Hematopoietic multipotent progenitor cell treated with erythropoietin and hydrocortisone succinate and interleukin-3 and kit ligand, for 8 days (in vitro differentiated cells): ENCODE measurements around the gene BRMS1L.
A peak's percentile ranks its signal among the peaks of the same experiment; 100 is the strongest.
"Not testable (repeated sequence)": the region's sequence is repeated elsewhere in the genome, so short reads cannot be mapped to it uniquely, and the experiment has no call there.

ENCODE experiments used
- DNase-seq: peaks from one replicate; pipeline ENCODE4 v3.0.0-alpha.2; 2015

BRMS1L gene

DNA sequence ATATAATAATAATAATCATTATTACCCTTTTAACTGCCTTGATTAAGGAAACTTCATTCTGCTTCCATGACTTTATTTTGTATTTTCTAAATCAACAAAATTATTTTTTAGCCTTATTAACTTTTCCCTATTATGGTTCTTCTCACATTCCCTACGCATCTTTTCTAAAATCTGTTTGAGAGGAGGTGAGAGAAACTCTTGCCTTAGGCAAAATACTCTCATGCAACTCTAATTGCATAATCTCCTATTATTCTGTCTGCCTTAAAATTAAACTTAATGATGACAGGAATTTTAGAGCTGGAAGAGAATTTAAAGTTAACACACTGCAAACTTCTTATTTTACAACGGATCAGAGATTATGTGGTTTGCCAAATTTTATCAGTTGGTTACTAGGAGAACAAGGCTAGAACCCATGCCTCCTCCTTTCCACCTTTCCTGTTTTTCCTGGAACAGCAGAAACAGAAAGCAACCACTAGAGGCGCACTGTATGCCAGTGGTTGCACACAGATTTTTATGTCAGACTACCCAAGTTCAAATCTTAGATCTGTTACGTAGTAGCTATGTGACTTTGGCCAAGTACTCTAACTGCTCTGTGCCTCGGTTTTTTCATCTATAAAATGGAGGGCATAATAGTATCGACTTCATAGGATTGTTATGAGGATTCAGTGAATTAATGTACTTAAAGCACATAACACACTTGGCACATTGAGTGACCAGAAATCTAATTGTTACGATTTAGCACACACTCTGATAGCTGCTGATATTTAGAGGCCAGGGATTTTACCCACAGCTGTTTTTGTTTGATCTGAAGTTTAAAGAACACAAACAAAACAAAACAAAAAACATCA is 4.3 kb upstream of the BRMS1L start:
- DNase-seq, result peak; percentile 56

DNA sequence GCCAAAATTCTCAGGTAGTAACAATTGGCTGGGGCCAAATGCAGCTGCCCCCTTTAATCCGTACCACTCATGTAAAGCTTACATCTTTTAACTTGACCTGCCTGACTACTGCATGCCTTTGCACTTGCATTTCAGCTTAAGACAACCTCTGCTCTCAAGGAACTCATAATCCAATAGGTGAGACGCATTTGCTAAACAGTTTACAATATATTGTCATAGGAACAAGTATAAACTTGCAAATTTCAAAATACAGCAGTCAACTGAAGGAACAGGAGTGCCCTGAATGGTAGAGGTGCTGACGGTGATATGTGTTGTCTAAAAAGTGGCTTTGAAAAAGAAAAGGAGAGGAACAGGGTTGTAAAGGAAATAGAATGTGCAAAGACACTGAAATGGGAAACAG is 3.6 kb upstream of the BRMS1L start:
- DNase-seq, result no peak

DNA sequence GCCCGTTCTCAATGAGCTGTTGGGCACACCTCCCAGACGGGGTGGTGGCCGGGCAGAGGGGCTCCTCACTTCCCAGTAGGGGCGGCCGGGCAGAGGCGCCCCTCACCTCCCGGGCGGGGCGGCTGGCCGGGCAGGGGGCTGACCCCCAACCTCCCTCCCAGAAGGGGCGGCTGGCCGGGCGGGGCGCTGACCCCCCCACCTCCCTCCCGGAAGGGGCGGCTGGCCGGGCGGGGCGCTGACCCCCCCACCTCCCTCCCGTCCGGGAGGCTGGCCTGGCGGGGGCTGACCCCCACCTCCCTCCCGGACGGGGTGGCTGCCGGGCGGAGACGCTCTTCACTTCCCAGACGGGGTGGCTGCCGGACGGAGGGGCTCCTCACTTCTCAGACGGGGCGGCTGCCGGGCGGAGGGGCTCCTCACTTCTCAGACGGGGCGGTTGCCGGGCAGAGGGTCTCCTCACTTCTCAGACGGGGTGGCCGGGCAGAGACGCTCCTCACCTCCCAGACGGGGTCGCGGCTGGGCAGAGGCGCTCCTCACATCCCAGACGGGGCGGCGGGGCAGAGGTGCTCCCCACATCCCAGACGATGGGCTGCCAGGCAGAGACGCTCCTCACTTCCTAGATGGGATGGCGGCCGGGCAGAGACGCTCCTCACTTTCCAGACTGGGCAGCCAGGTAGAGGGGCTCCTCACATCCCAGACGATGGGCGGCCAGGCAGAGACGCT is 1.5 kb upstream of the BRMS1L start:
- DNase-seq, result not testable (repeated sequence)

DNA sequence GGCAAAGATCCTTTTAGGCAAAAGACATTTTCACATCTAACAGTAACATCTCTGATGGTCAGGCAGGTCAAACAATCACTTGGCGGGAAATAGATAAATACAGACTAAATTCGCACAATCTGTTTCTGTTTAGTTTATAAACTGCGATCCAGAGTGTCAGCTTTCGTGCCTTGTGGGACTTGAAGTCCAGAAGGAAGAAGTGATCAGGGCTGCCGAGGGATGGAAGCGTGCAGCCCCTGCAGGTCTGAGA is 245 bp upstream of the BRMS1L start:
- DNase-seq, result no peak

DNA sequence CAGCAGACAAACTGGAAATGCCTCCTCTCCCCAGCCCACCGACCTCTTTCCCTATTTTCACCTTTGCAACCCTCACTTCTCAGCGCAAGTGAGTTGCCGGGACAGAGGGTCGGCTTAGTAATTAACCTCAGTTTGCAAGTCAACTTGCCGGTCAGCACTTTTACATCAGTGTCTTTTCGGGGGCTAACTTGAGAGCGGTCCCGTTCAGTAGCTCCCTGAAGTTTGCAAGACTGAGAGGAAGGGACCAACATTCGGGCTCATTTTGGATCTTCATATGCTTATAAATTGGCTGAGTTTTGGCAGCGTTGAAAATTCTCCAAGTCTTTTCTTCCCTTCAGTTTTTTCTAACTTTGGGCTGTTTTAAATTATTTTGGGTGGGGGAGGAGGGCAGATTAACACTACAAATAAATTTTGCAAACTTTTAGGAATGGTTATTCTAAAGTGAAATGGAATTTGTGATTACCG is 846 bp downstream of the BRMS1L start:
- no peak for DNase-seq

DNA sequence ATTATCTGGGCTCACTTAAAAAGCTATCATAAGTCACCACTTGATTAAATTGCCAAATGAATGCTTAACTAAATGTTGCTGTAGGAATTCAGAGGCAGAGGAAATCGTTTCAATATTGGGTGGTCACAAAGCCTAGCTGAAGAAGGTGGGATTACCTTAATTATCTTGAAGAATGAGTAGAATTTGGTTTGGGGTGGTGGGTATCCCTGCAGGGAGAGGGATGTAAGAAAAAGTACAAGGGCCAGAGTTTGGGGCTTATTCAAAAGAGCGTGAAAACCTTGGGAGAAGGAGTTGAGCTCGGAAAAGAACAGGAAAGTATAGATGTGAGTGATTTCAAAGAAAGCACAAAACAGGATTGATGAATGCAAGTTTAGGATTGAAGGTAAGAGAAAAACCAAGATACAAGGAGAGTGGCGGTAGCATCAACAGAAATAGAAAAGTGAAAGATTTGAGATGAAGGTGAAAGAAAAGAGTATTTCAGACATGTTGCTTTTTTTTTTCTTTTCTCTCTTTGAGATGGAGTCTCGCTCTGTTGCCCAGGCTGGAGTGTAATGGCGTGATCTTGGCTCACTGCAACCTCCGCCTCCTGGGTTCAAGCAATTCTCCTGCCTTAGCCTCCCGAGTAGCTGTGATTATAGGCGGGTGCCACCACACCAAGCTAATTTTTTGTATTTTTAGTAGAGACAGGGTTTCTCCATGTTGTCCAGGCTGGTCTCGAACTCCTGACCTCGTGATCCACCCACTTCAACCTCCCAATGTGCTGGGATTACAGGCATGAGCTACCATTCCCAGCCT is 1.7 kb downstream of the BRMS1L start:
- no peak for DNase-seq

DNA sequence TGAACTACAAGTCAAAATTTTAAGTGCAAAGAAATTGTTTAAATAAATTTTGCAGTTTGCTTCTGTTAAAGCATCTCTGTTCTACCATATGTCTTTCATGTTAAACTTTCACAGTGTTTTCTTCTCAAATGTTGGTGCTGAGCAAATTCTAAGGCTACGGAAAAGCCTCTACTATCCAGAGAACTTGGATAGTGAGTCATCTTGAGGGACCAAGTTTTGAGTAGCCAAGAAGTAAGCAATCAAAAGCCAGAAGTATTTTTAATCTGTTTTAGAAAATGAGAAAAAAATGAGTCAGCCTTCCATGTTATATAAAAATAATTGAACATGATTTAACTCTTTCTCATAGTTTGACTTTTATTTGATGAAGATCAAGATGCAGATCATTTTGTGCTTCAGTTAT is 3.3 kb downstream of the BRMS1L start:
- no peak for DNase-seq

DNA sequence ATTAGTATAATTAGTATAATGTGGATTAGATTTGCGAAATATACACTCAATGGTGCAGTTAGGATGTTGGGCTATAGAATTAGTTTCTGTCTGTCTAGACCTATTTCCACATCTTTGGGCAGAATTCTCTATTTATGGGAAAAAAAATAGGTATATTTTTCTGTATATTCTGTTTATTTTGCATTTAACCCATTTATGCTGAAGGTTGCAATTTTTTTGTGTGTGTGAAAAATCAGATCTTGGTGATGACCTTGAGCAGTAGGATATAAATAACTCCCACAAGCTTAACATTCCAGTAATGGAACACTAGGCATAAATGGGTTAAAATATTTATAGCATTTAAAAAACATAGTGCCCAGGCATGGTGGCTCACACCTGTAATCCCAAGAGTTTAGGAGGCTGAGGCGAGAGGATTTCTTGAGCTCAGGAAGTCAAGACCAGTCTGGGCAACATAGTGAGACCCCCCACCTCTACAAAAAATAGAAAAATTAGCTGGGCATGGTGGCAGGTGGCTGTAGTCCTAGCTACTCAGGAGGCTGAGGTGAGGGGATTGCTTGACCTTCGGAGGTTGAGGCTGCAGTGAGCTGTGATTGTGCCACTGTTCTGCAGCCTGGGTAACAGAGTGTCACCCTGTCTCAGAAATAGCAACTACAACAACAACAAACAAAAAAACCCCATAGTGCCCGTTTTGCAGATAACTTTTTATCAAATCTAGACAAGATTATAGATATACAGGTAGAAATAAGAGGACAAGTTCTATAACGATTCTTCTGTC is 9.3 kb downstream of the BRMS1L start:
- no peak for DNase-seq

DNA sequence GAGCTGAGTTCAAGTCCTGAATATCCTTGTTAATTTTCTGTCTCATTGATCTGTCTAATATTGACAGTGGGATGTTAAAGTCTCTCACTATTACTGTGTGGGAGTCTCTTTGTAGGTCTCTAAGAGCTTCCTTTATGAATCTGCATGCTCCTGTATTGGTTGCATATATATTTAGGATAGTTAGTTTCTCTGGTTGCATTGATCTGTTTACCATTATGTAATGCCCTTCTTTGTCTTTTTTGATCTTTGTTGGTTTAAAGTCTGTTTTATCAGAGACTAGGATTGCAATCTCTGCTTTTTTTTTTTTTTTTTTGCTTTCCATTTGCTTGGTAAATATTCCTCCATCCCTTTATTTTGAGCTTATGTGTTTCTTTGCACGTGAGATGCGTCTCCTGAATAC is 15.6 kb downstream of the BRMS1L start:
- not testable (repeated sequence) for DNase-seq

DNA sequence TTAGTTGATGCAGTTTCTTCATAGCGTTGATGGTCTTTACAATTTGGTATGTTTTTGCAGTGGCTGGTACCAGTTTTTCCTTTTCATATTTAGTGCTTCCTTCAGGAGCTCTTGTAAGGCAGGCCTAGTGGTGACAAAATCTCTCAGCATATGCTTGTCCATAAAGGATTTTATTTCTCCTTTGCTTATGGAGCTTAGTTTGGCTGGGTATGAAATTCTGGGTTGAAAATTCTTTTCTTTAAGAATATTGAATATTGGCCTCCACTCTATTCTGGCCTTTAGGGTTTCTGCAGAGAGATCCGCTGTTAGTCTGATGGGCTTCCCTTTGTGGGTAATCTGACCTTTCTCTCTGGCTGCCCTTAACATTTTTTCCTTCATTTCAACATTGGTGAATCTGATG is 16.1 kb downstream of the BRMS1L start:
- DNase-seq, result not testable (repeated sequence)

DNA sequence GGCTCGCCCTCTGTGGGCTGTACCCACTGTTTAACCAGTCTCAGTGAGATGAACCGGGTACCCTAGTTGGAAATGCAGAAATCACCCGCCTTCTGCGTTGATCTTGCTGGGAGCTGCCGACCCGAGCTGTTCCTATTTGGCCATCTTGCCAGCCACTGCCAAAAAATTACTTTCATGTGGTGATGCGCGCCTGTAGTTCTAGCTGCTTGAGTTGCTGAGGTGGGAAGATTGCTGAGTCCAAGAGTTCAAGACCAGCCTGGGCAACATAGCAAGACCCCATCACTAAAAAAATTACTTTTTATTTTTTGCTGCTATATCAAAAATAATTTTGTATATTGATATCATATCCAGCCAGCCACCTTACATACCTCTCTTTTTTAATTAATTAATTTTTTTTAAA is 18.4 kb downstream of the BRMS1L start:
- no peak for DNase-seq

DNA sequence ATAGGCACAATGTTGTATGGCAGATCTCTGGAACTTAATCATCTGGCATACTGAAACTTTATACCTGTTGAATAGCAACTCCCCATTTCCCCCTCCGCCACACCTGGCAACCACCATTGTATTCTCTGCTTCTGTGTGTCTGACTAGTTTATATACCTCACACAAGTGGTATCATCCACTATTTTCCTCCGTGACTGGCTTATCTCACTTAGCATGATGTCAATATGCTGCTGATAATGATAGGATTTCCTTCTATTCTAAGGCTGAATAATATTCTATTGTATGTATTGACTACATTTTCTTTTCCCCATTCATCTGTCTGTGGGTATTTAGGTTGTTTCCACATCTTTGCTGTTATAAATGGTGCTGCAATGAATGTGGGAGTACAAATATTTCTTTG is 21.5 kb downstream of the BRMS1L start:
- DNase-seq, result peak; percentile 11

DNA sequence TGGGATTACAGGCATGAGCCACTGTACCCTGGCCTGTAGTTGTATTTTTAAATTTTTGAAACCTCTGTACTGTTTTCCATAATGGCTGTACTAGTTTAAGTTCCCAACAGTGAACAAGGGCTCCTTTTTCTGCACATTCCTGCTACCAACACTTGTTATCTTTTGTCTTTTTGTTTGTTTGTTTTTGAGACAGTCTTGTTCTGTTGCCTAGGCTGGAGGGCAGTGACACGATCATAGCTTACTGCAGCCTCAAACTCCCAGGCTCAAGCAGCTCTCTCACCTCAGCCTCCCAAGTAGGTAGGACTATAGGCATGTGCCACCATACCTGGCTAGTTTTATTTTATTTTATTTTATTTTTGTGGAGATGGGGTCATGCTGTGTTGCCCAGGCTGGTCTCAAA is 23.0 kb downstream of the BRMS1L start:
- DNase-seq, result no peak

DNA sequence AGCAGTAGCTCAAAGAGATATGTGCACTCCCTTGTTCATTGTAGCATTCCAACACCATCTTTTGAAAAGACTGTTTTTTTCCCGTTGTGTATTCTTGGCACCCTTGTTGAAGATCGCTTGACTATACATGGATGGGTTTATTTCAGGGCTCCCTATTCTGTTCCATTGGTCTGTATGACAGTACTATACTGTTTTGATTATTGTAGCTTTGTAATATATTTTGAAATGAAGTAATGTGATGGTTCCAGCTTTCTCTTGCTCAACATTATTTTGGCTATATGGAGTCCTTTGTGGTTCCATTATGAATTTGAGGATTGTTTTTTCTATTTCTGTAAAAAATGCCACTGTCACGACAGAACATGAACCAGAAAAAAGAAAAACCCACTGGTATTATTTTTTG is 25.7 kb downstream of the BRMS1L start:
- no peak for DNase-seq

DNA sequence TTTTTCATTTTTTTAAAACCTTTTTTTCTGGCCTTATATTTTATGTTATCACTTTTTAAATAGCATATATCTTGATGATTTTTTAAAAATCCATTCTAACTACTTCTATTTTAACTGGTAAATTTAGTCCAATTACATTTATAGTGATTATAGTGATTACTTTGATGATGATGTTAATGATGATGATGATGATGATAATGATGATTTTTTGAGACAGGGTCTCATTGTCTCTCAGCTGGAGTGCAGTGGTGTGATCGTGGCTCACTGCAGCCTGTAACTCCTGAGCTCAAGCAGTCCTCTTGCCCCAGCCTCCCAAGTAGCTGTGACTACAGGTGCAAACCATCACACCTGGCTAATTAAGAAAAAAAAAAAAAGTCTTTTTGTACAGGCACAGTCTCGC is 27.1 kb downstream of the BRMS1L start:
- no peak for DNase-seq

DNA sequence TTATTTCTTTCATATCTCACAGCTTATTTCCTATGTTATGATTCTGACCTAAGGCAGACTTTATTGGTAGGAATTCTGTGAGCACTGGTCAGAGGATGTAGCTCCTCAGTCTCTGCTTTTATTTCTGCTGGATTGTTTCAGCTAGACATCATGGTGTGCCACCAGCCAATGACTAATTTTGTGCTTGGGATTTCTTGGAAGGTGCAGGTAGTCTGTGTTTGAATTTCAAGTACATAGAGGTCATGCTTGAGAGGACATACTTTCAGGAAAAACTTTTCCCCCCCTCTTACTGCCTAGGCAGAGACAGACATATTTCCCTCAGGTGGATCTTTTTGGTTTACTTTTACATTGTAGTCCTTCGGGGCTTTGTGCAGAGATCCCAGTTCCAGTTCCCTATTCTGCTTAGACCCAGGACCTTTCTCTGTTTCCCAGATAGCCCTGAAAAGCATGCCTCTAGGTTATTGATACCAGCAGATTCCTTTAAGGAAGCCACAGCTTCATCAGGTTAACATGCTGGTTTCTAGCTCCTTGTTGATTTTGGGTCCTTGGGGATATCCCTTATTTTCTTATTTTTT is 28.6 kb downstream of the BRMS1L start:
- no peak for DNase-seq

DNA sequence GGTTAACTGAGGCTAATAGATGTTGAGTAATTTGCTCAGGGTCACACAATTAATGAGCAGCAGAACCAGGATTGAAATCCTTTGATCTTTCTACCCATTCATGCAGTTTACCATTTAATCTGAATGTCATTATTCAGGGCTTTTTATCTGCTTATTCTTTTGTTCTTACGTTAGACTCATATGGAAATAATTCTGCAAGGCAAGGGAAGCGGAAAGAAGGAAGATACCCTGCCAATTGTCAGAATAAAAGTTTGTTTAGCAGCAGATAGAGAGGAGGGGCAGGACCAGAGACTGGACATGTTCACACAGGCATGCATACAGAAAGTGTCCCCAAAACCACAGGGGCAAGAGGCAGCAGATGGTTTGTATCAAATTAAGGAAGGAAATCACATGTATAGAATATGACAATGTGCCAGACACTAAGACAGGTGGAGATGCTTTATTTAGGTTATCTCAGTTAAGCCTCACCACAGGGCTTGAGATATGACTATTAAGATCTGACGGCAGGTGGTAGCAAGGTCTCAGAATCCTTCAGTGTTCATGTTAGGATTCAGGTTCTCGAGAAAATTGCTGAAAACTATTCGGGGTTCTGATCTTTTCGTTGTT is 29.8 kb downstream of the BRMS1L start:
- no peak for DNase-seq

DNA sequence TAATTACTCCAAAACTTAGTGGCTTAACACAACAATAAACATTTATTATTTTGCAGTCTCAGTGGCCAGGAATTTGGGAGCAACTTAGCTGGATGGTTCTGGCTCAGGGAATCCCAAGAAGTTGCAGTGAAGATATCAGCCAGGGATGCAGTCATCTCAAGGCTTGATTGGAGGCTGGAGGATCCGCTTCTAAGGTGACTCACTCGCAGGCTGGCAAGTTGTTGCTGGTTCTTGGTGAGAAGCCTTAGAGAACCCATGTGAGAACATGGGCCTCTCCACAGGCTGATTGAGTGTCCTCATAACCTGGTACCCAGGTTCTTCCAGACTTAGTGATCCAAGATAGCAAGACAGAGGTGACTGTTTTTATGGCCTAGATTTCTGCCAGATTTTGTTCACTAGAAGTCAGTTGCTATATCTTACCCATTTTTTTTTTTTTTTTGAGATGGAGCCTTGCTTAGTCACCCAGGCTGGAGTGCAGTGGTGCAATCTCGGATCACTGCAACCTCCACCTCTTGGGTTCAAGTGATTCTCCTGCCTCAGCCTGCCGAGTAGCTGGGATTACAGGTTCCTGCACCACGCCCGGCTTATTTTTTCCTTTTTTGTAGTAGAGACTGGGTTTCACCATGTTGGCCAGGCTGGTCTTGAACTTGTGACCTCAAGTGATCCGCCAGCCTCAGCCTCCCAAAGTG is 32.5 kb downstream of the BRMS1L start:
- DNase-seq, result no peak

DNA sequence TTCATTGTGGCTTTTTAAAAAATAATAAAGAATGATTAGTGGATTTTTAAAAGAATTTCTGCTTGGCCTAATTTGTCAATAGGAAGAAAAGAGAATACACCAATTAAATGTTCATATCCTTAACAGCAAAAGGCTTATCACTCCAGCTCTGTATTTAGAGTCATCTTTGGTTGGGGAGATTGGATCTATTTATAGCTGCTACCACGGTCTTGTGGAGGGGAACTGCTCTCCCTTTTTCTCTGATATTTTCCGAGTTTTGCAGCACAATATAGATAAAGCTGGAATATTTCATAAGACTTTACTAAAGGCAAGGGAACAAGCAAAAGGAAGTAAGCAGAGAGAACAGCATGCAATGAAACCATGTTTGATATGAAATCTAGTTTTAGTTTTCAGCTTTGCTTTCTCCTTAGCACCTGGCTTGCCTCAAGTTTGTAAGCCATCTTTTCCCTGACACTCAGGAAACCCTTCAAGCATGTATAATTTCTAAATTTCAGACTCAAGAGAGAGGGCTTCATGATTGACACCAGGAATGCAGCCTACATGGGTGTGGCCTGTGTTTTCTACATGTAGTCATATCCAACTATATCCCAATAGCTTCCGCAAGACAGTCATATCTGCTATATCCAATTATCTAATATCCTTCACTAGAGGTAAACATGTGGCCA is 35.2 kb downstream of the BRMS1L start:
- no peak for DNase-seq

DNA sequence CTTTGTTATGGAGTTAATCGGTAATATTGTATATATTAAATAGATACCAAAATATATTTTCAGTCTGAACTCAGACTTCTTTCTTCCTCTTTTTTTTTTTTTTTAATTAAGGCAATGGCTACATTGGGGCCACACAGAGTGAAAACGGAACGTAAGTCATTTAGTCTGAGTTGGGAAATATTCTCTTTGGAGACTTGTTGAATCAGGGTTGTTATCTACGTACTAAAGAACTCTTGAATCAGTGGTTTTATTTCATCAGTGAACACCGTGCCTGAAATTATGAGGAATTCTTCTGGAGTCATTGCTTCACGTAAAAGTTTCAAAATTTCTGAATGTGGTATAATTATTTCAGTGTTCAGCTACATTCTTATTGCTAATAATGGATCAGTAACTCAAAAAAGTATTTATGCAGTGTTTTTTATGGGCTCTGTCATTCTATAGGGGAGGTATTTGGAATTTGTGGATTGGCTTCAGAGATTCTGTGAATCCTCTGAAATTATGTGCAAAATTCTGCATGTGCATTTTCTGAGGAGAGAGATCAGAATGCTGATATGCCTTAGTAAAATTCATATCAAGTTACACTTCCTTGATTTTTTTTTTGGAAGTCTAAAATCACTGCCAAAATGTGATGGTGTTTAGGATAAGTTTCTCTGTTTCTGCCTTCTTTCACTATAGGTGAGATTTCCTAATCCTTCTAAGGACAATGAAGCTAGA is 39.6 kb downstream of the BRMS1L start:
- no peak for DNase-seq
